SK-N-SH (cell line): ENCODE data around the gene WFDC10A. TPM values are rescaled to one million over a fixed set of nuclear protein-coding genes. Genes with fewer than 3 reads are reported as not detected.

ENCODE experiments used
- CTCF ChIA-PET: fragments of 300-600, 350-600 bp; formaldehyde crosslinking; extraction: SDS; loops from one replicate; lab custom pipeline; 2021; lab: Yijun Ruan, JAX
- POLR2A ChIA-PET: fragments of 350-600 bp; sonication (Branson Sonifier 250); formaldehyde crosslinking; extraction: SDS; loops from one replicate; lab custom pipeline; 2020; ENCODE audit warnings: antibody characterized with exemption, inconsistent platforms; lab: Yijun Ruan, JAX
- DNase-seq: peaks from one replicate; pipeline ENCODE4 v3.0.0; 2012
- H2AFZ ChIP-seq: fragments of 200-600 bp; sonication (generic); 2 replicates; pipeline ENCODE4 v1.8.1; 2016; ENCODE audit warnings: antibody characterized with exemption, mild to moderate bottlenecking, low read depth
- H3F3A ChIP-seq: fragments of 200-600 bp; sonication (generic); replicated peaks from 2 replicates; pipeline ENCODE3; 2016; ENCODE audit warnings: antibody characterized with exemption, mild to moderate bottlenecking; ENCODE audit not compliant: insufficient read depth
- H3K27ac ChIP-seq, 2 experiments: fragments of 200-500 bp in 1 of 2; fragments of 200-600 bp in 1 of 2; sonication (Bioruptor generic) in 1 of 2; sonication (generic), shearing (Covaris generic) in 1 of 2; 2 replicates each; pipeline versions ENCODE4 v1.5.1 to v1.6.1; 2014 to 2016; ENCODE audit warnings: low read depth in 2 of 2, inconsistent platforms in 1 of 2, low read length in 1 of 2, mild to moderate bottlenecking in 1 of 2, mixed read lengths in 1 of 2
- H3K27me3 ChIP-seq: fragments of 200-600 bp; sonication (generic), shearing (Covaris generic); 2 replicates; pipeline ENCODE4 v1.6.1; 2016; ENCODE audit warnings: mixed run types; ENCODE audit not compliant: insufficient read depth
- H3K36me3 ChIP-seq, 2 experiments: fragments of 200-500 bp in 1 of 2; fragments of 200-600 bp in 1 of 2; sonication (Bioruptor generic) in 1 of 2; sonication (generic) in 1 of 2; replicated peaks in 1 of 2; 2 replicates each; pipeline versions ENCODE3 to v1.5.1; 2014 to 2016; ENCODE audit warnings: low read length in 1 of 2, mild to moderate bottlenecking in 1 of 2; ENCODE audit not compliant: insufficient read depth in 2 of 2, control insufficient read depth in 1 of 2
- H3K4me1 ChIP-seq, 2 experiments: fragments of 200-500 bp in 1 of 2; fragments of 200-600 bp in 1 of 2; sonication (Bioruptor generic) in 1 of 2; sonication (generic), shearing (Covaris generic) in 1 of 2; 2 replicates each; pipeline versions ENCODE4 v1.5.1 to v1.6.1; 2014 to 2016; ENCODE audit warnings: low read depth in 1 of 2, low read length in 1 of 2, mixed run types in 1 of 2; ENCODE audit not compliant: insufficient read depth in 2 of 2, control insufficient read depth in 1 of 2
- H3K4me2 ChIP-seq: fragments of 200-600 bp; sonication (generic), shearing (Covaris generic); 2 replicates; pipeline ENCODE4 v1.6.1; 2017; ENCODE audit warnings: mixed run types
- H3K4me3 ChIP-seq, 2 experiments: fragments of 200-500 bp in 1 of 2; fragments of 200-600 bp in 1 of 2; sonication (Bioruptor generic) in 1 of 2; sonication (generic), shearing (Covaris generic) in 1 of 2; 2 replicates each; pipeline versions ENCODE4 v1.5.1 to v1.8.1; 2014 to 2016; ENCODE audit warnings: low read depth in 2 of 2, inconsistent platforms in 1 of 2, low read length in 1 of 2, mild to moderate bottlenecking in 1 of 2, mixed read lengths in 1 of 2, moderate library complexity in 1 of 2
- H3K79me2 ChIP-seq: fragments of 200-600 bp; sonication (generic); 2 replicates; pipeline ENCODE4 v1.8.1; 2017; ENCODE audit warnings: mild to moderate bottlenecking; ENCODE audit not compliant: insufficient read depth
- H3K9ac ChIP-seq: fragments of 200-600 bp; sonication (generic); 2 replicates; pipeline ENCODE4 v1.6.1; 2017; ENCODE audit warnings: mixed run types
- H3K9me2 ChIP-seq: fragments of 200-600 bp; sonication (generic); 2 replicates; pipeline ENCODE4 v1.6.1; 2017; ENCODE audit warnings: mixed run types
- H3K9me3 ChIP-seq: fragments of 200-600 bp; sonication (generic); 2 replicates; pipeline ENCODE4 v1.6.1; 2017; ENCODE audit warnings: mixed run types, mild to moderate bottlenecking, moderate library complexity
- H4K20me1 ChIP-seq: fragments of 200-600 bp; sonication (generic); 2 replicates; pipeline ENCODE4 v1.6.1; 2017; ENCODE audit warnings: mild to moderate bottlenecking, mixed run types; ENCODE audit not compliant: insufficient read depth
- YY1 ChIP-seq: IDR thresholded peaks from 2 replicates; pipeline ENCODE4 v1.4.0; 2012; ENCODE audit warnings: low read depth, mild to moderate bottlenecking
- polyA plus RNA-seq, 3 experiments: library from polyadenylated mRNA; depleted of rRNA; stranded (reverse); fragments of >200 nt; gene quantifications; 2 replicates each; pipeline ENCODE4 v1.2.3, GENCODE V29; 2012
- TF ChIP-seq, protein P1 (sequence below): IDR thresholded peaks from 2 replicates; pipeline ENCODE4; 2012
- TF ChIP-seq, protein P2 (sequence below): IDR thresholded peaks from 2 replicates; pipeline ENCODE4 v1.4.0; 2012; ENCODE audit warnings: low read depth

WFDC10A gene
- polyA plus RNA-seq, 1 of the 3 experiments (the other 2 are of a cell fraction) = not detected

DNA sequence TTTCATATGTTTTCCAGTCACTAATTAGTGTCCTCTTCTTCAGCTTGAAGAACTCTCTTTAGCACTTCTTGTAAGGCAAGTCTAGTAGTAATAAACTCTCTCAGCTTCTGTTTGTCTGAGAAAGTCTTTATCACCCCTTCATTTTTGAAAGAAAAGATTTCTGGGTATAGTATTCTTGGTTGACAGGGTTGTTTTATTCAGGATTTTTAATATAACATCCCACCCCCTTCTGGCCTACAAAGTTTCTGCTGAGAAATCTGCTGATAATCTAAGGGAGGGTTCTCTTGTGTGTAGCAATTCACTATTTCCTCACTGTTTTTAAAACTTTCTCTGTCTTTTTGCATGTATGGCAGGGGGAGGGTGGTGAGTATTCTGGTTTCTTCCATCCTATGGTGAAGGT lies 50.1 kb downstream of the WFDC10A start:
- no peaks in the 10 kb centered on the region for H4K20me1 ChIP-seq
- H2AFZ ChIP-seq = no peak overlapping the region
- H3K27me3 ChIP-seq = no peaks in the 10 kb centered on the region
- no peaks in the 10 kb centered on the region for H3F3A ChIP-seq
- H3K9me3 ChIP-seq = 0 out of 2 replicates have a peak, but pooled peaks cover 3% of the 10 kb centered on the region
- H3K4me2 ChIP-seq = no peak overlapping the region
- POLR2A ChIA-PET = no interaction called here
- no peak overlapping the region for H3K9ac ChIP-seq
- no peak overlapping the region for H3K4me3 ChIP-seq
- TF ChIP-seq, protein P1, sequence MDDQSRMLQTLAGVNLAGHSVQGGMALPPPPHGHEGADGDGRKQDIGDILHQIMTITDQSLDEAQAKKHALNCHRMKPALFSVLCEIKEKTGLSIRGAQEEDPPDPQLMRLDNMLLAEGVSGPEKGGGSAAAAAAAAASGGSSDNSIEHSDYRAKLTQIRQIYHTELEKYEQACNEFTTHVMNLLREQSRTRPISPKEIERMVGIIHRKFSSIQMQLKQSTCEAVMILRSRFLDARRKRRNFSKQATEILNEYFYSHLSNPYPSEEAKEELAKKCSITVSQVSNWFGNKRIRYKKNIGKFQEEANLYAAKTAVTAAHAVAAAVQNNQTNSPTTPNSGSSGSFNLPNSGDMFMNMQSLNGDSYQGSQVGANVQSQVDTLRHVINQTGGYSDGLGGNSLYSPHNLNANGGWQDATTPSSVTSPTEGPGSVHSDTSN = no peak
- TF ChIP-seq, protein P2, sequence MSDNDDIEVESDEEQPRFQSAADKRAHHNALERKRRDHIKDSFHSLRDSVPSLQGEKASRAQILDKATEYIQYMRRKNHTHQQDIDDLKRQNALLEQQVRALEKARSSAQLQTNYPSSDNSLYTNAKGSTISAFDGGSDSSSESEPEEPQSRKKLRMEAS = no peak
- TF ChIP-seq YY1 = no peak
- H3K4me1 ChIP-seq = no peaks in the 10 kb centered on the region
- H3K79me2 ChIP-seq = no peaks in the 10 kb centered on the region
- H3K9me2 ChIP-seq = no peaks in the 10 kb centered on the region
- no peak overlapping the region for H3K27ac ChIP-seq
- DNase-seq = no peak
- H3K36me3 ChIP-seq = no peaks in the 10 kb centered on the region
- CTCF ChIA-PET = no interaction called here

Other genes starting within 250 kb of the WFDC10A start
- 22.4 and 24.5 TPM in 2 replicates for gene DBNDD2, start 221.4 kb upstream of the WFDC10A start, polyA plus RNA-seq (2012; rRNA removed)
- 144 and 149 TPM in 2 replicates for gene PIGT, start 213.6 kb upstream of the WFDC10A start, polyA plus RNA-seq (2012; rRNA removed)
- 0.21 TPM in 1 of 2 replicates, not detected in the other for gene WFDC2, start 160.0 kb upstream of the WFDC10A start, polyA plus RNA-seq (2012; rRNA removed)
- gene SPINT3, start 114.1 kb upstream of the WFDC10A start, polyA plus RNA-seq (2012; rRNA removed) = not detected in 2 replicates
- gene WFDC6, start 90.3 kb upstream of the WFDC10A start, polyA plus RNA-seq (2012; rRNA removed) = not detected in 2 replicates
- not detected in 2 replicates for gene EPPIN, start 82.3 kb upstream of the WFDC10A start, polyA plus RNA-seq (2012; rRNA removed)
- gene WFDC8, start 50.5 kb upstream of the WFDC10A start, polyA plus RNA-seq (2012; rRNA removed) = not detected in 2 replicates
- not detected in 2 replicates for gene WFDC9, start 1.5 kb downstream of the WFDC10A start, polyA plus RNA-seq (2012; rRNA removed)
- gene WFDC11, start 40.5 kb downstream of the WFDC10A start, polyA plus RNA-seq (2012; rRNA removed) = not detected in 2 replicates
- not detected in 2 replicates for gene WFDC13, start 72.3 kb downstream of the WFDC10A start, polyA plus RNA-seq (2012; rRNA removed)
- not detected in 2 replicates for gene WFDC10B, start 75.3 kb downstream of the WFDC10A start, polyA plus RNA-seq (2012; rRNA removed)
- gene SPINT4, start 92.6 kb downstream of the WFDC10A start, polyA plus RNA-seq (2012; rRNA removed) = not detected in 2 replicates
- gene WFDC3, start 162.1 kb downstream of the WFDC10A start, polyA plus RNA-seq (2012; rRNA removed) = 0.76 and 0.97 TPM in 2 replicates
- gene DNTTIP1, start 162.2 kb downstream of the WFDC10A start, polyA plus RNA-seq (2012; rRNA removed) = 60.0 and 65.8 TPM in 2 replicates
- 82.8 and 115 TPM in 2 replicates for gene UBE2C, start 182.9 kb downstream of the WFDC10A start, polyA plus RNA-seq (2012; rRNA removed)
- gene TNNC2, start 197.6 kb downstream of the WFDC10A start, polyA plus RNA-seq (2012; rRNA removed) = 0.57 and 1.1 TPM in 2 replicates
- gene SNX21, start 204.1 kb downstream of the WFDC10A start, polyA plus RNA-seq (2012; rRNA removed) = 20.6 and 22.1 TPM in 2 replicates
- gene ACOT8, start 227.7 kb downstream of the WFDC10A start, polyA plus RNA-seq (2012; rRNA removed) = 48.4 and 54.8 TPM in 2 replicates
- 2.3 and 2.9 TPM in 2 replicates for gene ZSWIM3, start 227.9 kb downstream of the WFDC10A start, polyA plus RNA-seq (2012; rRNA removed)